Glutamatergic neuron (in vitro differentiated cells): ENCODE results near the gene COX8A. TPM values are rescaled to one million over a fixed set of nuclear protein-coding genes. Genes with fewer than 3 reads are reported as not detected.
A peak's percentile ranks its signal among the peaks of the same experiment; 100 is the strongest.

Experiments
- DNase-seq: peaks from one replicate; pipeline ENCODE4 v3.0.0; 2022
- H3K27ac Mint-ChIP-seq: one replicate; pipeline ENCODE4 v1.8.0; 2020; ENCODE audit warnings: mild to moderate bottlenecking, mixed read lengths, inconsistent platforms; ENCODE audit not compliant: unreplicated experiment
- H3K27me3 Mint-ChIP-seq: one replicate; pipeline ENCODE4 v1.8.0; 2020; ENCODE audit warnings: mild to moderate bottlenecking, moderate library complexity, mixed read lengths, inconsistent platforms; ENCODE audit not compliant: unreplicated experiment
- H3K36me3 Mint-ChIP-seq: one replicate; pipeline ENCODE4 v1.8.0; 2020; ENCODE audit warnings: mild to moderate bottlenecking, mixed read lengths, inconsistent platforms; ENCODE audit not compliant: unreplicated experiment
- H3K4me1 Mint-ChIP-seq: one replicate; pipeline ENCODE4 v1.8.0; 2020; ENCODE audit warnings: mild to moderate bottlenecking, low read depth, mixed read lengths, inconsistent platforms; ENCODE audit not compliant: unreplicated experiment
- H3K4me3 Mint-ChIP-seq: one replicate; pipeline ENCODE4 v1.8.0; 2020; ENCODE audit warnings: mild to moderate bottlenecking, mixed read lengths, inconsistent platforms; ENCODE audit not compliant: unreplicated experiment
- H3K9me3 Mint-ChIP-seq: one replicate; pipeline ENCODE4 v1.8.0; 2020; ENCODE audit warnings: mild to moderate bottlenecking, moderate library complexity, mixed read lengths, inconsistent platforms; ENCODE audit not compliant: unreplicated experiment
- total RNA-seq: library from RNA; stranded (reverse); fragmentation: NEBNext Ultra II Directional; extraction: Animal tissue kit (Norgen Biotek cat#: 25700); gene quantifications from one replicate; pipeline ENCODE4 v1.2.1, GENCODE V29; 2021; ENCODE audit not compliant: unreplicated experiment
- TF ChIP-seq, protein P1 (sequence below): fragments of 200-600 bp; sonication (generic); IDR thresholded peaks from one replicate; pipeline ENCODE4 v1.5.0; 2021; ENCODE audit not compliant: partially characterized antibody, unreplicated experiment

The COX8A gene
- total RNA-seq, 1 donor from 2014 or later: 289 TPM

DNA sequence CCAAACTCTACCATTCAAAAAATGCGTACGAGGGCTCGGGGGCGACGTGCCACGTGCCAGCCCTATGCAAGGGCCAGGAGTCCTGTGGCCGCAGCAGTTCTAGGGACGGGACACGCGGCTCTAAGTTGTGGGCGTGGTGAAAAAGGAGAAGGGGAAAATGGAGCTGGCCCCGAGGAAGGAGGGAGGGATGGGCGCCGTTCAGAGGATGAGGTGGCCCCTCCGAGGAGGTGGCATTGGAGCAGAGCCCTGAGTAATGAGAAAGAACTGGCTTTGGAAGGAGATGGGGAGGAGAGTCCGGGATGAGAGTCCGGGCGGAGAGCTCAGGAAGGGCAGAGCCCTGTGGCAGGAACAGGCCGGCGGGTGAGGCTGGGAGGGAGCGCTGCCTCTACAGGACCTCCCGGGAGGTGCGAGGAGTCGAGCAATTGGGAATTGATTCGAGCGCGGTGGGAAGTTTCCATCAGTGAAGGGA, 32.8 kb downstream of the COX8A start:
- Mint-ChIP-seq H3K4me1 (peaks cover 6% of the 10 kb centered on the region), H3K27ac (no peak overlapping the region), H3K27me3 (peaks cover 17% of the 10 kb centered on the region), H3K4me3 (peak overlapping the region; percentile 87), H3K9me3 (peaks cover 2% of the 10 kb centered on the region), H3K36me3 (no peaks in the 10 kb centered on the region)
- DNase-seq: no peak
- TF ChIP-seq, protein P1, sequence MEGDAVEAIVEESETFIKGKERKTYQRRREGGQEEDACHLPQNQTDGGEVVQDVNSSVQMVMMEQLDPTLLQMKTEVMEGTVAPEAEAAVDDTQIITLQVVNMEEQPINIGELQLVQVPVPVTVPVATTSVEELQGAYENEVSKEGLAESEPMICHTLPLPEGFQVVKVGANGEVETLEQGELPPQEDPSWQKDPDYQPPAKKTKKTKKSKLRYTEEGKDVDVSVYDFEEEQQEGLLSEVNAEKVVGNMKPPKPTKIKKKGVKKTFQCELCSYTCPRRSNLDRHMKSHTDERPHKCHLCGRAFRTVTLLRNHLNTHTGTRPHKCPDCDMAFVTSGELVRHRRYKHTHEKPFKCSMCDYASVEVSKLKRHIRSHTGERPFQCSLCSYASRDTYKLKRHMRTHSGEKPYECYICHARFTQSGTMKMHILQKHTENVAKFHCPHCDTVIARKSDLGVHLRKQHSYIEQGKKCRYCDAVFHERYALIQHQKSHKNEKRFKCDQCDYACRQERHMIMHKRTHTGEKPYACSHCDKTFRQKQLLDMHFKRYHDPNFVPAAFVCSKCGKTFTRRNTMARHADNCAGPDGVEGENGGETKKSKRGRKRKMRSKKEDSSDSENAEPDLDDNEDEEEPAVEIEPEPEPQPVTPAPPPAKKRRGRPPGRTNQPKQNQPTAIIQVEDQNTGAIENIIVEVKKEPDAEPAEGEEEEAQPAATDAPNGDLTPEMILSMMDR: no peak

DNA sequence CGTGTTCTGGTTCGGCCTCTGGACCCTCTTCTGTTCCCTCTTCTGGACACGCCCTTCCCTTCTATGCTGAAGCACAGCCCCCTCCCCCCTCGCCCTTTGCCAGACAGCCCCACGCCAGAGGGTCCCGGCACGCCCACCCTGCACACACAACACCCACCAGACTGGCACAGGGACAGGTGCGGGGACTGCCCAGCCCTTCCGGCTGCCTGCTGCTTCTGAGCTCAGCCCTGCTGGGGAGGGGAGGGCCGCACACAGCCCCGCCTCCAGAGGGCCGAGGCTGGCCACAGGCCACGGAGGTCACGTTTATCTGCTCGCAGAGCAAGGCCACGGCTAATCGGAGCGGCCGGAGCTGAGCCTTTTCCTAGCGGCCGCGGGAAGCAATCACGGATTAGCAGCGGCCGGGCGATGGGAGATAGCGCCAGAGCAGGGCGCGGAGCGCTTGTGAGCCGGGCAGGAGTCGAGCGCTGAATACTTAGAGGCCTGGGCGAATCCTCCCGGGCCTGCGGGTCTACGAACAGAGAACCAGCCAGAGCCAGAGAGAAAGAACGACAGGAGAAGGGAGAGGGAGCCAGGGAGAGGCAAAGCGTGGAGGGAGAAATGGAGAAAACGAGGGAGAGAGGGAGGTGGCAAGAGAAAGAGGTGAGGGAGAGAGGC, 33.3 kb downstream of the COX8A start:
- Mint-ChIP-seq H3K36me3 (no peaks in the 10 kb centered on the region), H3K27ac (peak overlapping the region; percentile 38), H3K4me1 (peaks cover 6% of the 10 kb centered on the region), H3K4me3 (peak overlapping the region; percentile 87), H3K27me3 (peaks cover 17% of the 10 kb centered on the region), H3K9me3 (peaks cover 2% of the 10 kb centered on the region)
- TF ChIP-seq, protein P1: peak; percentile 48
- peak; percentile 86 for DNase-seq

DNA sequence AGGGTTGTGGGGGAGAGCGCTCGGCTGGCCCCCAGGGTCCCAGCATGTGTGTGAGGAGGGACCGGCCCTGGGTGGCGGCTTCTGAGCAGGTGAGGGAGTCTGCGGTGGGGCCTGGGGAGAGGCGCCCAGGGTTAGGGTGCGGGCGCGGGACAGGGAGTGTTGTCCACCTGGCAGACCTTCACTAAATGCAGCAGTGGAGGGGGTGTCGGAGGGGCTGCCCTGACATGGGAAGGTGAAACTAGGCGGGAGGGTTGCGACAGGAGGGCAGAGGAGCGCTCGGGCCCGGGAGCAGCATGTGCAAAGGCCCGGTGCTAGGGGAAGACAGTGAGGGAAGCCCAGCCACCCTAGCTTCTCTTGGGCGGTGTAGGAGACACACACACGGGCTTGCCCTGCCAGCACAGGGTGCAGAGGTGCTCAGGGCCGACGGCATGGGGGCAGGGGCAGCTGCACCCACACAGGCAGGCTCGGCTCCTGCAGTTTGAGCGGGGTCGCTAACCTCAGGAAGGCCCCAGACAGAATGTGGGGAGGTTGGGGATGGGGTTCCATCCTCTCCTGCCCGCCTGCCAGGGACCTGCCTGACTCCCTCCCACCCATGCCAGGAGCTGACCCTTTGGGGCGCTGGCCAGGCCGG, 34.0 kb downstream of the COX8A start:
- Mint-ChIP-seq H3K27me3 (peaks cover 13% of the 10 kb centered on the region), H3K4me3 (peak overlapping the region; percentile 61)
- TF ChIP-seq, protein P1: no peak

DNA sequence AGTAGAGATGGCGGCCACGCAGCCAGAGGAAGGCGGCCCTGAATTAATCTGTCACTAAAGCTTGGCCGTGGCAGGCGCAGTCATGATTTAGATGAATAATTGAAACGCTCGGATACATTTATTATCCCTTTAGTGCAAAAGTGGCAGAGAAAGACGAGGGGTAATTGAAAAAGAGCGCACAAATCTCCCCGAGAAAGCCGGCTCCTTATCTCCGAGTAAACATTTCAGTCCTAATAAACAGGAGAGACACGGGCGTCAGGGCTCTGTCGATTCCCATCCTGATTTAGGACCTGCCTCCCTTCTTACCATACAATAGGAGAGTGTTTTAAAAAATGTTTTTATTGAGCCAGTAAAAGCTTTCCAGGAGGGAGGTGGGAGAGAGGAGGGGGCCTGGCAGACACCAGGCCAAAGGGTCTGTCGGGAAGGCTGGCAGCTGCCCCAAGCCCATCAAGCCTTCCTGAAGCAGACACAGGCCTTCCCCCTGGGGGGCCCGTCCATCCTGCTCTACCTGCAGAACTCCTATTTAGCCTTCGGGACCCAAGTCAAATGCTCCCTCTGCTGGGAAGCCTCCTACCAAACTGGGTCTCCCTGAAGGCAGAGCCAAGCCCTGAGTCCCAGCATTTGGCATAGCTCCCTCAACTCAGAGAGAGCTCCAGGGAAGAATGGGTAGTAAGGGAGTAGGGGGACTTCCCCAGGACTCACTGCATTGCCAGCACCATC, 34.7 kb downstream of the COX8A start:
- Mint-ChIP-seq H3K9me3 (peaks cover 2% of the 10 kb centered on the region), H3K27ac (no peak overlapping the region), H3K27me3 (peaks cover 13% of the 10 kb centered on the region), H3K36me3 (no peaks in the 10 kb centered on the region), H3K4me1 (peaks cover 6% of the 10 kb centered on the region), H3K4me3 (no peak overlapping the region)
- TF ChIP-seq, protein P1: no peak
- DNase-seq: no peak

More for the DNA sequence above, 34.0 kb downstream of the COX8A start:
- DNase-seq: no peak
- Mint-ChIP-seq H3K27ac (no peak overlapping the region), H3K4me1 (peaks cover 6% of the 10 kb centered on the region), H3K36me3 (no peaks in the 10 kb centered on the region), H3K9me3 (peaks cover 2% of the 10 kb centered on the region)
